ENCODE results near the gene SNX24.
"Not testable (repeated sequence)": the region's sequence is repeated elsewhere in the genome, so short reads cannot be mapped to it uniquely, and the experiment has no call there.

Gene SNX24

GRCh38 chr5:122913436-122913835, 68.0 kb downstream of the SNX24 start:
- H3K9me3 ChIP-seq (ENCODE audit: control insufficient read depth, insufficient read depth, low read length); H3K27ac ChIP-seq (ENCODE audit: low read length); H3K36me3 ChIP-seq (ENCODE audit: control insufficient read depth, insufficient read depth, low read length); H3K4me1 ChIP-seq (ENCODE audit: control insufficient read depth, insufficient read depth, low read length); H3K4me3 ChIP-seq (ENCODE audit: low read length); DNase-seq (ENCODE audit: low read depth, low spot score); H3K27me3 ChIP-seq (ENCODE audit: control insufficient read depth, insufficient read depth, low read length): not testable (repeated sequence)
- no CpG with 5 or more reads among the region's 20 CpGs for WGBS (ENCODE audit: insufficient coverage, insufficient read length)

GRCh38 chr5:122915717-122916461, 70.5 kb downstream of the SNX24 start:
- Histone ChIP-seq H3K4me1 (ENCODE audit: control insufficient read depth, insufficient read depth, low read length) (no peaks in the 10 kb centered on the region), H3K36me3 (ENCODE audit: control insufficient read depth, insufficient read depth, low read length) (no peaks in the 10 kb centered on the region), H3K27me3 (ENCODE audit: control insufficient read depth, insufficient read depth, low read length) (no peaks in the 10 kb centered on the region), H3K9me3 (ENCODE audit: control insufficient read depth, insufficient read depth, low read length) (no peaks in the 10 kb centered on the region), H3K27ac (ENCODE audit: low read length) (no peak overlapping the region), H3K4me3 (ENCODE audit: low read length) (no peak overlapping the region)
- DNase-seq (ENCODE audit: low read depth, low spot score): no peak
- WGBS (ENCODE audit: insufficient coverage, insufficient read length): no CpG with 5 or more reads among the region's 5 CpGs

- H3K36me3 ChIP-seq (ENCODE audit: control insufficient read depth, insufficient read depth, low read length): no peaks in the 10 kb centered on the region
- H3K27ac ChIP-seq (ENCODE audit: low read length): no peak overlapping the region
- H3K9me3 ChIP-seq (ENCODE audit: control insufficient read depth, insufficient read depth, low read length): no peaks in the 10 kb centered on the region
- H3K27me3 ChIP-seq (ENCODE audit: control insufficient read depth, insufficient read depth, low read length): no peaks in the 10 kb centered on the region
- no peaks in the 10 kb centered on the region for H3K4me1 ChIP-seq (ENCODE audit: control insufficient read depth, insufficient read depth, low read length)
- DNase-seq (ENCODE audit: low read depth, low spot score): no peak
- no CpG with 5 or more reads among the region's 1 CpG for WGBS (ENCODE audit: insufficient coverage, insufficient read length)
- H3K4me3 ChIP-seq (ENCODE audit: low read length): no peak overlapping the region
These were observed 71.1 kb downstream of the SNX24 start for GRCh38 chr5:122916490-122916889.

GRCh38 chr5:122919969-122920368, 74.6 kb downstream of the SNX24 start:
- no peak for DNase-seq (ENCODE audit: low read depth, low spot score)
- 0 out of 2 replicates have a peak, but pooled peaks cover 1% of the 10 kb centered on the region for H3K4me1 ChIP-seq (ENCODE audit: control insufficient read depth, insufficient read depth, low read length)
- no peak overlapping the region for H3K4me3 ChIP-seq (ENCODE audit: low read length)
- no peaks in the 10 kb centered on the region for H3K36me3 ChIP-seq (ENCODE audit: control insufficient read depth, insufficient read depth, low read length)
- H3K27me3 ChIP-seq (ENCODE audit: control insufficient read depth, insufficient read depth, low read length): no peaks in the 10 kb centered on the region
- no peak overlapping the region for H3K27ac ChIP-seq (ENCODE audit: low read length)
- no CpG with 5 or more reads among the region's 1 CpG for WGBS (ENCODE audit: insufficient coverage, insufficient read length)
- H3K9me3 ChIP-seq (ENCODE audit: control insufficient read depth, insufficient read depth, low read length): no peaks in the 10 kb centered on the region

GRCh38 chr5:122921826-122922225, 76.4 kb downstream of the SNX24 start:
- Histone ChIP-seq H3K4me1 (ENCODE audit: control insufficient read depth, insufficient read depth, low read length) (0 out of 2 replicates have a peak, but pooled peaks cover 1% of the 10 kb centered on the region), H3K27ac (ENCODE audit: low read length) (no peak overlapping the region), H3K4me3 (ENCODE audit: low read length) (no peak overlapping the region), H3K36me3 (ENCODE audit: control insufficient read depth, insufficient read depth, low read length) (no peaks in the 10 kb centered on the region), H3K27me3 (ENCODE audit: control insufficient read depth, insufficient read depth, low read length) (no peaks in the 10 kb centered on the region), H3K9me3 (ENCODE audit: control insufficient read depth, insufficient read depth, low read length) (no peaks in the 10 kb centered on the region)
- WGBS (ENCODE audit: insufficient coverage, insufficient read length): no CpG with 5 or more reads among the region's 4 CpGs
- DNase-seq (ENCODE audit: low read depth, low spot score): no peak

- Histone ChIP-seq H3K4me3 (ENCODE audit: low read length) (no peak overlapping the region), H3K36me3 (ENCODE audit: control insufficient read depth, insufficient read depth, low read length) (no peaks in the 10 kb centered on the region), H3K27me3 (ENCODE audit: control insufficient read depth, insufficient read depth, low read length) (no peaks in the 10 kb centered on the region), H3K27ac (ENCODE audit: low read length) (no peak overlapping the region), H3K9me3 (ENCODE audit: control insufficient read depth, insufficient read depth, low read length) (no peaks in the 10 kb centered on the region), H3K4me1 (ENCODE audit: control insufficient read depth, insufficient read depth, low read length) (0 out of 2 replicates have a peak, but pooled peaks cover 1% of the 10 kb centered on the region)
- no CpG with 5 or more reads among the region's 5 CpGs for whole genome bisulfite sequencing (ENCODE audit: insufficient coverage, insufficient read length)
- no peak for DNase-seq (ENCODE audit: low read depth, low spot score)
These were observed 78.8 kb downstream of the SNX24 start for GRCh38 chr5:122924203-122924602.

- no peaks in the 10 kb centered on the region for H3K36me3 ChIP-seq (ENCODE audit: control insufficient read depth, insufficient read depth, low read length)
- no peak for DNase-seq (ENCODE audit: low read depth, low spot score)
- H3K4me3 ChIP-seq (ENCODE audit: low read length): no peak overlapping the region
- 0 out of 2 replicates have a peak, but pooled peaks cover 1% of the 10 kb centered on the region for H3K4me1 ChIP-seq (ENCODE audit: control insufficient read depth, insufficient read depth, low read length)
- no peak overlapping the region for H3K27ac ChIP-seq (ENCODE audit: low read length)
- WGBS (ENCODE audit: insufficient coverage, insufficient read length): 89% methylated on average over 1 of the region's 4 CpGs
- no peaks in the 10 kb centered on the region for H3K27me3 ChIP-seq (ENCODE audit: control insufficient read depth, insufficient read depth, low read length)
- no peaks in the 10 kb centered on the region for H3K9me3 ChIP-seq (ENCODE audit: control insufficient read depth, insufficient read depth, low read length)
These were observed 79.4 kb downstream of the SNX24 start for GRCh38 chr5:122924719-122925395.

- Histone ChIP-seq H3K4me1 (ENCODE audit: control insufficient read depth, insufficient read depth, low read length) (0 out of 2 replicates have a peak, but pooled peaks cover 1% of the 10 kb centered on the region), H3K27ac (ENCODE audit: low read length) (no peak overlapping the region), H3K4me3 (ENCODE audit: low read length) (no peak overlapping the region), H3K9me3 (ENCODE audit: control insufficient read depth, insufficient read depth, low read length) (no peaks in the 10 kb centered on the region), H3K27me3 (ENCODE audit: control insufficient read depth, insufficient read depth, low read length) (no peaks in the 10 kb centered on the region), H3K36me3 (ENCODE audit: control insufficient read depth, insufficient read depth, low read length) (no peaks in the 10 kb centered on the region)
- DNase-seq (ENCODE audit: low read depth, low spot score): no peak
- WGBS (ENCODE audit: insufficient coverage, insufficient read length): no CpG with 5 or more reads among the region's 1 CpG
These were observed 83.6 kb downstream of the SNX24 start for GRCh38 chr5:122929001-122929400.

GRCh38 chr5:122929980-122930379, 84.6 kb downstream of the SNX24 start:
- Histone ChIP-seq H3K36me3 (ENCODE audit: control insufficient read depth, insufficient read depth, low read length) (no peaks in the 10 kb centered on the region), H3K27ac (ENCODE audit: low read length) (no peak overlapping the region), H3K9me3 (ENCODE audit: control insufficient read depth, insufficient read depth, low read length) (no peaks in the 10 kb centered on the region), H3K4me1 (ENCODE audit: control insufficient read depth, insufficient read depth, low read length) (peaks cover 1% of the 10 kb centered on the region; the same call in 1 of the 2 replicates), H3K4me3 (ENCODE audit: low read length) (no peak overlapping the region), H3K27me3 (ENCODE audit: control insufficient read depth, insufficient read depth, low read length) (no peaks in the 10 kb centered on the region)
- no CpG with 5 or more reads among the region's 1 CpG for WGBS (ENCODE audit: insufficient coverage, insufficient read length)
- no peak for DNase-seq (ENCODE audit: low read depth, low spot score)

- 0 out of 2 replicates have a peak, but pooled peaks cover 2% of the 10 kb centered on the region for H3K36me3 ChIP-seq (ENCODE audit: control insufficient read depth, insufficient read depth, low read length)
- peaks cover 4% of the 10 kb centered on the region for H3K4me1 ChIP-seq (ENCODE audit: control insufficient read depth, insufficient read depth, low read length)
- no peak overlapping the region for H3K27ac ChIP-seq (ENCODE audit: low read length)
- H3K27me3 ChIP-seq (ENCODE audit: control insufficient read depth, insufficient read depth, low read length): no peaks in the 10 kb centered on the region
- DNase-seq (ENCODE audit: low read depth, low spot score): no peak
- no peak overlapping the region for H3K4me3 ChIP-seq (ENCODE audit: low read length)
- H3K9me3 ChIP-seq (ENCODE audit: control insufficient read depth, insufficient read depth, low read length): no peaks in the 10 kb centered on the region
- WGBS (ENCODE audit: insufficient coverage, insufficient read length): no CpG with 5 or more reads among the region's 7 CpGs
These were observed 88.5 kb downstream of the SNX24 start for GRCh38 chr5:122933956-122934355.

Measured in iPS DF 6.9 (cell line).